HCT116 (cell line): ENCODE results near the gene VSTM2L. TPM values are rescaled to one million over a fixed set of nuclear protein-coding genes. Genes with fewer than 3 reads are reported as not detected.

Source experiments
- ATAC-seq: fragments of 200-7000 bp; cut with Tn5 transposase; 2 replicates; pipeline ENCODE4 v1.9.1; 2020; ENCODE audit warnings: mild to moderate bottlenecking, moderate library complexity
- BruUV-seq: library from RNA; stranded (reverse); fragments of 400-500 nt; replicated peaks from 2 replicates; lab custom pipeline; 2021; lab: Mats Ljungman, UMichigan
- CTCF ChIA-PET: fragments of 300-600 bp; sonication (Branson Sonifier 250); formaldehyde crosslinking; loops from one replicate; lab custom pipeline; 2021; ENCODE audit warnings: antibody characterized with exemption; lab: Charles Lee
- POLR2A ChIA-PET: fragments of 300-600, 350-600 bp; sonication (Branson Sonifier 250); formaldehyde crosslinking; loops from one replicate; lab custom pipeline; 2021; ENCODE audit warnings: antibody characterized with exemption; lab: Charles Lee
- RAD21 ChIA-PET, 2 experiments: fragments of 300-600 bp; sonication (Branson Sonifier 250); formaldehyde crosslinking; loops; one replicate each; lab custom pipeline; 2023; ENCODE audit warnings: low total read pairs in 2 of 2; ENCODE audit not compliant: uncharacterized antibody in 2 of 2, unreplicated experiment in 2 of 2, low non-redundant PET in 1 of 2; lab: Charles Lee
- DNase-seq: peaks from one replicate; pipeline ENCODE4 v3.0.0-alpha.2; 2010; ENCODE audit warnings: low read depth, low spot score
- H2AFZ ChIP-seq: fragments of 200-600 bp; shearing (Covaris generic), sonication (generic); 2 replicates; pipeline ENCODE4 v1.6.1; 2017; ENCODE audit warnings: low read depth, mixed run types, mixed read lengths, antibody characterized with exemption, low read length; ENCODE audit not compliant: poor library complexity, severe bottlenecking
- H3K27ac ChIP-seq: 2 replicates; pipeline ENCODE4 v1.5.1; 2012; ENCODE audit warnings: low read depth, low read length
- H3K27me3 ChIP-seq: fragments of 200-600 bp; sonication (generic); 2 replicates; pipeline ENCODE4 v1.6.1; 2016; ENCODE audit warnings: mixed run types, low read length, mixed read lengths; ENCODE audit not compliant: insufficient read depth
- H3K36me3 ChIP-seq, 2 experiments: fragments of 200-500 bp in 1 of 2; fragments of 200-600 bp in 1 of 2; sonication (Bioruptor generic) in 1 of 2; sonication (generic) in 1 of 2; 2 replicates each; pipeline versions ENCODE4 v1.5.1 to v1.6.1; 2014 to 2016; ENCODE audit warnings: low read length in 2 of 2, inconsistent platforms in 1 of 2, mixed read lengths in 1 of 2, mixed run types in 1 of 2; ENCODE audit not compliant: insufficient read depth in 2 of 2, control insufficient read depth in 1 of 2
- H3K4me1 ChIP-seq, 2 experiments: fragments of 200-600 bp in 1 of 2; sonication (generic) in 1 of 2; 2 replicates each; pipeline versions ENCODE4 v1.5.1 to v1.6.1; 2012 to 2017; ENCODE audit warnings: low read length in 2 of 2, inconsistent platforms in 1 of 2, mild to moderate bottlenecking in 1 of 2, mixed read lengths in 1 of 2, mixed run types in 1 of 2, moderate library complexity in 1 of 2; ENCODE audit not compliant: insufficient read depth in 2 of 2, control insufficient read depth in 1 of 2
- H3K4me2 ChIP-seq: fragments of 200-600 bp; sonication (generic); 2 replicates; pipeline ENCODE4 v1.6.1; 2017; ENCODE audit warnings: mixed run types, low read length, mixed read lengths
- H3K4me3 ChIP-seq, 2 experiments: fragments of 200-600 bp in 1 of 2; sonication (generic) in 1 of 2; replicated peaks in 1 of 2; 2 replicates each; pipeline ENCODE4 v1.5.1; 2011 to 2016; ENCODE audit warnings: low read length in 2 of 2, control low read depth in 1 of 2, low read depth in 1 of 2, mild to moderate bottlenecking in 1 of 2, mixed read lengths in 1 of 2, mixed run types in 1 of 2
- H3K79me2 ChIP-seq: fragments of 200-600 bp; sonication (generic); 2 replicates; pipeline ENCODE4 v1.6.1; 2017; ENCODE audit warnings: mild to moderate bottlenecking, mixed run types, low read length, moderate library complexity, mixed read lengths; ENCODE audit not compliant: insufficient read depth
- H3K9ac ChIP-seq: fragments of 200-600 bp; sonication (generic); 2 replicates; pipeline ENCODE4 v1.6.1; 2016; ENCODE audit warnings: low read length, mixed read lengths
- H3K9me2 ChIP-seq: fragments of 200-600 bp; sonication (generic), shearing (Covaris generic); 2 replicates; pipeline ENCODE4 v1.6.1; 2017; ENCODE audit warnings: mixed run types, mild to moderate bottlenecking, moderate library complexity; ENCODE audit not compliant: insufficient read depth
- H3K9me3 ChIP-seq, 2 experiments: fragments of 200-500 bp in 1 of 2; fragments of 200-600 bp in 1 of 2; sonication (Bioruptor generic) in 1 of 2; sonication (generic) in 1 of 2; 2 replicates each; pipeline ENCODE4 v1.6.1; 2014 to 2017; ENCODE audit warnings: low read length in 2 of 2, mixed read lengths in 2 of 2, inconsistent platforms in 1 of 2, low read depth in 1 of 2, mild to moderate bottlenecking in 1 of 2, mixed run types in 1 of 2, moderate library complexity in 1 of 2; ENCODE audit not compliant: control insufficient read depth in 1 of 2, insufficient read depth in 1 of 2
- H4K20me1 ChIP-seq: fragments of 200-600 bp; sonication (generic), shearing (Covaris generic); 2 replicates; pipeline ENCODE4 v1.6.1; 2017; ENCODE audit warnings: mixed run types, mild to moderate bottlenecking, moderate library complexity; ENCODE audit not compliant: insufficient read depth
- EZH2phosphoT487 ChIP-seq: fragments of 200-600 bp; IDR thresholded peaks from 2 replicates; pipeline ENCODE4 v1.6.1; 2018; ENCODE audit warnings: antibody characterized with exemption, borderline replicate concordance
- POLR2A ChIP-seq: IDR thresholded peaks from 2 replicates; pipeline ENCODE4 v1.7.0; 2011; ENCODE audit warnings: borderline replicate concordance; ENCODE audit not compliant: insufficient read depth, insufficient read length; ENCODE audit errors: extremely low read depth
- RAD21 ChIP-seq: IDR thresholded peaks from 2 replicates; pipeline ENCODE4 v1.6.1; 2012; ENCODE audit warnings: low read depth, mild to moderate bottlenecking
- REST ChIP-seq: IDR thresholded peaks from 2 replicates; pipeline ENCODE4 v1.6.1; 2012; ENCODE audit warnings: low read depth
- YY1 ChIP-seq: IDR thresholded peaks from 2 replicates; pipeline ENCODE4 v1.6.1; 2011; ENCODE audit warnings: low read length, low read depth, moderate library complexity, mild to moderate bottlenecking; ENCODE audit not compliant: insufficient replicate concordance; ENCODE audit errors: extremely low read depth
- ZNF274 ChIP-seq: fragments of 200-500 bp; sonication (Bioruptor generic); IDR thresholded peaks from 2 replicates; pipeline ENCODE4 v1.6.1; 2014; ENCODE audit warnings: mild to moderate bottlenecking, low read depth, low read length, inconsistent platforms
- intact Hi-C: fragments of 100-400 bp; cut with micrococcal nuclease; formaldehyde crosslinking; loops from 2 replicates; pipeline ENCODE4 v1.10.0; 2022
- total RNA-seq: library from RNA; stranded (reverse); gene quantifications from one replicate; pipeline ENCODE4 v1.2.1, GENCODE V29; 2021; ENCODE audit not compliant: unreplicated experiment
- TF ChIP-seq, protein P1 (sequence below), 3 experiments: fragments of 200-600 bp in 1 of 3; sonication (generic) in 1 of 3; IDR thresholded peaks in 2 of 3; conservative IDR thresholded peaks in 1 of 3; 2 replicates each; pipeline ENCODE4 v1.5.1; 2012 to 2017; ENCODE audit warnings: low read depth in 2 of 3, low read length in 2 of 3, antibody characterized with exemption in 1 of 3, borderline replicate concordance in 1 of 3, control low read depth in 1 of 3, mild to moderate bottlenecking in 1 of 3, mixed read lengths in 1 of 3, mixed run types in 1 of 3, moderate library complexity in 1 of 3; ENCODE audit not compliant: insufficient read depth in 1 of 3

Gene VSTM2L
- total RNA-seq, 1 experiment from 2014 or later, result 0.69 TPM

DNA sequence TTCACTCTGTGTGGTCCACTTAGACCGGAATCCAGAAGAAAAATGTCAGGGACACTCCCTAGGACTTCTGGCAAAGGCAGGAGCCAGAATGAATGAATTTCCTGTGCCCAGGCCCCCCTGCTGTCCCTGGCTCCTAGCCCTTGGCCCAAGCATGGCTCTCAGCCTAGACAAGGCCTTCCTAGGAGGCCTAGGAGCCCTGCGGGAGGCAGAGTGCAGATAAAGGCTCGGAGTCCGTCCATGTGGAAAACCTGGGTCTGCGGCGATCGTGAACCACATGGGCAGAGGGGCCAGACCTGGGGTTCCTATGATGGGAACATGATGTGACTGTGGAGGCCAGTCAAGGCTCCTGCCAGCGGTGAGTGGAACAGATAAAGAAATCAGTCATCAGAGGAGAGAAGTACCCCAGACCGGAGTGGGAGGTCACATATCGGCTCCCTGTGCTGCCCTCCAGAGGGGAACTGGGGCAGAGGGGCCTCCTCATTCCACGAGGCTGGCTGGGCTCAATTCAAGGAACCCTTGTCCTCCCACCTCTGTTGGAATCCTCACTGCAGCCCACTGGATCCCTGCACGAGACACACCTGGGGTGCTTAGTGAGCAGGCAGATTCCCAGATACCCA, 5.9 kb upstream of the VSTM2L start:
- DNase-seq (no peak), ATAC-seq (peak; percentile 35; the same call in 1 of the 2 replicates)
- ChIA-PET POLR2A (no interaction called here), CTCF (no interaction called here), RAD21 (no interaction called here)
- Histone ChIP-seq H3K27me3 (peaks cover 11% of the 10 kb centered on the region; the same call in 1 of the 2 replicates), H4K20me1 (no peaks in the 10 kb centered on the region), H3K4me1 (no peaks in the 10 kb centered on the region), H3K9me3 (no peaks in the 10 kb centered on the region), H2AFZ (no peak overlapping the region), H3K4me2 (no peak overlapping the region), H3K4me3 (no peak overlapping the region), H3K9me2 (no peaks in the 10 kb centered on the region), H3K9ac (no peak overlapping the region), H3K36me3 (no peaks in the 10 kb centered on the region), H3K79me2 (no peaks in the 10 kb centered on the region), H3K27ac (no peak overlapping the region)
- TF ChIP-seq YY1, result no peak
- TF ChIP-seq, protein P1, sequence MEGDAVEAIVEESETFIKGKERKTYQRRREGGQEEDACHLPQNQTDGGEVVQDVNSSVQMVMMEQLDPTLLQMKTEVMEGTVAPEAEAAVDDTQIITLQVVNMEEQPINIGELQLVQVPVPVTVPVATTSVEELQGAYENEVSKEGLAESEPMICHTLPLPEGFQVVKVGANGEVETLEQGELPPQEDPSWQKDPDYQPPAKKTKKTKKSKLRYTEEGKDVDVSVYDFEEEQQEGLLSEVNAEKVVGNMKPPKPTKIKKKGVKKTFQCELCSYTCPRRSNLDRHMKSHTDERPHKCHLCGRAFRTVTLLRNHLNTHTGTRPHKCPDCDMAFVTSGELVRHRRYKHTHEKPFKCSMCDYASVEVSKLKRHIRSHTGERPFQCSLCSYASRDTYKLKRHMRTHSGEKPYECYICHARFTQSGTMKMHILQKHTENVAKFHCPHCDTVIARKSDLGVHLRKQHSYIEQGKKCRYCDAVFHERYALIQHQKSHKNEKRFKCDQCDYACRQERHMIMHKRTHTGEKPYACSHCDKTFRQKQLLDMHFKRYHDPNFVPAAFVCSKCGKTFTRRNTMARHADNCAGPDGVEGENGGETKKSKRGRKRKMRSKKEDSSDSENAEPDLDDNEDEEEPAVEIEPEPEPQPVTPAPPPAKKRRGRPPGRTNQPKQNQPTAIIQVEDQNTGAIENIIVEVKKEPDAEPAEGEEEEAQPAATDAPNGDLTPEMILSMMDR (IDR thresholded peaks at IDR 0.05 in 2 of 3, conservative IDR thresholded peaks at IDR 0.05 in 1 of 3; ENCODE audit: borderline replicate concordance in 1 of 3, insufficient read depth in 1 of 3, low read depth in 2 of 3, low read length in 2 of 3), result peak in 2 of 3 experiments; percentile 31; a peak in 3 of 6 replicates
- intact Hi-C loops, result loop anchor here (10.0 kb wide), 1 partner anchor 242 kb away; no protein-coding TSS in a partner anchor
- no TSS peak for BruUV-seq

DNA sequence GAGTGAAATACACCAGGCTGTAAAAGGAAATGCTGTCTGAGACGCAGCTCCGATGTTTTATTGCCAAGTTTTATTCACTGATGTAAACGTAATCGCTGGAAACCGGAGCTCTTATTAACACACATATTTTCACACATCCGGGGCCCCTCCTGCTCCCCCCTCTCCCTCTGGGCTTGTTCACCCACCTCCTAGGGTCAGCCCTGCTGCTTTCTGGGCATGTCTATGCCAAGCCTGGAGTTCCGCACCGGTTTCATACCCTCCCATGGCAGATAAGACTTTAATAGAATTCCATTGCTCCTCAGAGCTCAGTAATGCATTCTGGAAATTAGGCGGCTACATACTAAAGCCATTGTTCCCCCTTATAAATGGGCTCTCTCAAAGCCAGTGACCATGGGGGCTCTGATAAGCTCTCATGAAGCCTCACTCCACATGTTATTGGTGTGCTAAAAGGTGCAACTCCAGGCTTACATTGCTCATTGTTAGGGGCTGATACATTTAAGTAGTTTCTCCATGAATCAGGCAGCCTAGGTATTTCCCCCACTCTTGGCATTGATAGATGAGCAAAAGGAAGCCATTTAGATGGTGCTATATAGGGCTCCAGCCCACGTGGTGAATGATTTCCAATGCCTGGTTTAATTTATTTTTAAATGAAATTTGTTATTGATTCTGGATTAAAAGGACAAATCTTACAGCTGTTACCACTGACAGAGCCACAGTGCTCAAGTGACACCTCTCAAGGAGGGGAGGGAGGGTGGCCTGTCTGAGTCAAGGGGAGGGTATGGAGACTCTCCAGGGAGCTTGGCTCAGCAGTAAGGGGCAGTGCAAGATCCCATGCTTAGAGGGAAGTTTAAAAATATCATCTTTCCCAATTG, 4.5 kb upstream of the VSTM2L start:
- ChIA-PET POLR2A (no interaction called here), CTCF (no interaction called here), RAD21 (no interaction called here)
- Histone ChIP-seq H3K4me2 (no peak overlapping the region), H3K4me3 (no peak overlapping the region), H3K9ac (no peak overlapping the region), H3K9me3 (no peaks in the 10 kb centered on the region), H3K79me2 (no peaks in the 10 kb centered on the region), H3K27ac (no peak overlapping the region), H2AFZ (no peak overlapping the region), H3K9me2 (no peaks in the 10 kb centered on the region), H3K36me3 (no peaks in the 10 kb centered on the region), H3K4me1 (no peaks in the 10 kb centered on the region), H3K27me3 (peaks cover 11% of the 10 kb centered on the region; the same call in 1 of the 2 replicates), H4K20me1 (no peaks in the 10 kb centered on the region)
- intact Hi-C loops, result loop anchor here (10.0 kb wide), 1 partner anchor 244 kb away; no protein-coding TSS in a partner anchor
- DNase-seq (no peak), ATAC-seq (no peak)
- BruUV-seq, result no TSS peak
- no peak for TF ChIP-seq REST
- TF ChIP-seq, protein P1 (IDR thresholded peaks at IDR 0.05 in 2 of 3, conservative IDR thresholded peaks at IDR 0.05 in 1 of 3; ENCODE audit: borderline replicate concordance in 1 of 3, insufficient read depth in 1 of 3, low read depth in 2 of 3, low read length in 2 of 3), result no peak
- no peak for TF ChIP-seq ZNF274
- TF ChIP-seq EZH2phosphoT487, result no peak
- no peak for TF ChIP-seq POLR2A
- TF ChIP-seq RAD21, result no peak
